Progenitor cell of endocrine pancreas (in vitro differentiated cells): ENCODE measurements around the gene DLL1. TPM values are rescaled to one million over a fixed set of nuclear protein-coding genes. Genes with fewer than 3 reads are reported as not detected.

Source experiments
- DNase-seq: peaks from one replicate; pipeline ENCODE4 v3.0.0; 2021; ENCODE audit warnings: low spot score; ENCODE audit not compliant: unreplicated experiment
- H3K27ac Mint-ChIP-seq: 2 replicates; pipeline ENCODE4 v1.8.0; 2021; ENCODE audit warnings: mild to moderate bottlenecking, moderate library complexity, mixed read lengths
- H3K27me3 Mint-ChIP-seq: 2 replicates; pipeline ENCODE4 v1.8.0; 2021; ENCODE audit warnings: mixed read lengths
- H3K36me3 Mint-ChIP-seq: 2 replicates; pipeline ENCODE4 v1.8.0; 2022; ENCODE audit warnings: mixed read lengths; ENCODE audit not compliant: insufficient read depth
- H3K4me1 Mint-ChIP-seq: 2 replicates; pipeline ENCODE4 v1.8.0; 2021; ENCODE audit warnings: low read depth, mixed read lengths
- H3K4me3 Mint-ChIP-seq: 2 replicates; pipeline ENCODE4 v1.8.0; 2021; ENCODE audit warnings: low read depth, mild to moderate bottlenecking, moderate library complexity, mixed read lengths
- H3K9me3 Mint-ChIP-seq: 2 replicates; pipeline ENCODE4 v1.8.0; 2021; ENCODE audit warnings: low read depth, mixed read lengths
- CTCF ChIP-seq: fragments of 200-600 bp; sonication (generic); IDR thresholded peaks from one replicate; pipeline ENCODE4 v1.5.0; 2021; ENCODE audit warnings: antibody characterized with exemption, mild to moderate bottlenecking; ENCODE audit not compliant: unreplicated experiment
- total RNA-seq: library from RNA; stranded (reverse); gene quantifications from 2 replicates; pipeline ENCODE4 v1.2.1, GENCODE V29; 2021

Gene DLL1
- total RNA-seq, 1 donor from 2014 or later, result 75.3 TPM

- H3K27me3 Mint-ChIP-seq, result peaks cover 16% of the 10 kb centered on the region
- peak overlapping the region; percentile 83 for H3K4me3 Mint-ChIP-seq
Observed at GRCh38 chr6:170287371-170287876, 3.5 kb downstream of the DLL1 start.

GRCh38 chr6:170286934-170287265, 4.0 kb downstream of the DLL1 start:
- Mint-ChIP-seq H3K4me3 (peak overlapping the region; percentile 83), H3K9me3 (no peaks in the 10 kb centered on the region), H3K27ac (peak overlapping the region; percentile 68), H3K27me3 (peaks cover 11% of the 10 kb centered on the region), H3K4me1 (peaks cover 30% of the 10 kb centered on the region), H3K36me3 (peaks cover 42% of the 10 kb centered on the region)
- no peak for DNase-seq
- no peak for TF ChIP-seq CTCF

More at GRCh38 chr6:170287371-170287876, 3.5 kb downstream of the DLL1 start:
- H3K36me3 Mint-ChIP-seq, result peaks cover 38% of the 10 kb centered on the region
- peak overlapping the region; percentile 68 for H3K27ac Mint-ChIP-seq
- TF ChIP-seq CTCF, result no peak
- no peak for DNase-seq
- H3K4me1 Mint-ChIP-seq, result peaks cover 34% of the 10 kb centered on the region
- no peaks in the 10 kb centered on the region for H3K9me3 Mint-ChIP-seq

- peaks cover 47% of the 10 kb centered on the region for H3K36me3 Mint-ChIP-seq
- H3K9me3 Mint-ChIP-seq, result no peaks in the 10 kb centered on the region
- H3K4me1 Mint-ChIP-seq, result peaks cover 28% of the 10 kb centered on the region
- H3K27ac Mint-ChIP-seq, result peak overlapping the region; percentile 68
- peak overlapping the region; percentile 83 for H3K4me3 Mint-ChIP-seq
- DNase-seq, result peak; percentile 47
- no peak for TF ChIP-seq CTCF
- peaks cover 9% of the 10 kb centered on the region for H3K27me3 Mint-ChIP-seq
Observed at GRCh38 chr6:170286246-170286933, 4.5 kb downstream of the DLL1 start.

GRCh38 chr6:170285482-170285881, 5.4 kb downstream of the DLL1 start:
- Mint-ChIP-seq H3K9me3 (no peaks in the 10 kb centered on the region), H3K4me1 (peaks cover 28% of the 10 kb centered on the region), H3K36me3 (peaks cover 52% of the 10 kb centered on the region), H3K27me3 (peaks cover 9% of the 10 kb centered on the region), H3K27ac (no peak overlapping the region), H3K4me3 (no peak overlapping the region)
- no peak for DNase-seq
- TF ChIP-seq CTCF, result no peak

- Mint-ChIP-seq H3K4me1 (peaks cover 29% of the 10 kb centered on the region), H3K36me3 (peaks cover 53% of the 10 kb centered on the region), H3K4me3 (no peak overlapping the region), H3K9me3 (no peaks in the 10 kb centered on the region), H3K27ac (no peak overlapping the region), H3K27me3 (peaks cover 9% of the 10 kb centered on the region)
- no peak for DNase-seq
- no peak for TF ChIP-seq CTCF
Observed at GRCh38 chr6:170284866-170285469, 5.9 kb downstream of the DLL1 start.
